SK-N-SH (cell line): ENCODE results near the gene JPT2. TPM values are rescaled to one million over a fixed set of nuclear protein-coding genes. Genes with fewer than 3 reads are reported as not detected.

Experiments used
- CTCF ChIA-PET: fragments of 300-600, 350-600 bp; formaldehyde crosslinking; extraction: SDS; loops from one replicate; lab custom pipeline; 2021; lab: Yijun Ruan, JAX
- POLR2A ChIA-PET: fragments of 350-600 bp; sonication (Branson Sonifier 250); formaldehyde crosslinking; extraction: SDS; loops from one replicate; lab custom pipeline; 2020; ENCODE audit warnings: antibody characterized with exemption, inconsistent platforms; lab: Yijun Ruan, JAX
- DNase-seq: peaks from one replicate; pipeline ENCODE4 v3.0.0; 2012
- H2AFZ ChIP-seq: fragments of 200-600 bp; sonication (generic); 2 replicates; pipeline ENCODE4 v1.8.1; 2016; ENCODE audit warnings: antibody characterized with exemption, mild to moderate bottlenecking, low read depth
- H3F3A ChIP-seq: fragments of 200-600 bp; sonication (generic); replicated peaks from 2 replicates; pipeline ENCODE3; 2016; ENCODE audit warnings: antibody characterized with exemption, mild to moderate bottlenecking; ENCODE audit not compliant: insufficient read depth
- H3K27ac ChIP-seq, 2 experiments: fragments of 200-500 bp in 1 of 2; fragments of 200-600 bp in 1 of 2; sonication (Bioruptor generic) in 1 of 2; sonication (generic), shearing (Covaris generic) in 1 of 2; 2 replicates each; pipeline versions ENCODE4 v1.5.1 to v1.6.1; 2014 to 2016; ENCODE audit warnings: low read depth in 2 of 2, inconsistent platforms in 1 of 2, low read length in 1 of 2, mild to moderate bottlenecking in 1 of 2, mixed read lengths in 1 of 2
- H3K27me3 ChIP-seq: fragments of 200-600 bp; sonication (generic), shearing (Covaris generic); 2 replicates; pipeline ENCODE4 v1.6.1; 2016; ENCODE audit warnings: mixed run types; ENCODE audit not compliant: insufficient read depth
- H3K36me3 ChIP-seq, 2 experiments: fragments of 200-500 bp in 1 of 2; fragments of 200-600 bp in 1 of 2; sonication (Bioruptor generic) in 1 of 2; sonication (generic) in 1 of 2; replicated peaks in 1 of 2; 2 replicates each; pipeline versions ENCODE3 to v1.5.1; 2014 to 2016; ENCODE audit warnings: low read length in 1 of 2, mild to moderate bottlenecking in 1 of 2; ENCODE audit not compliant: insufficient read depth in 2 of 2, control insufficient read depth in 1 of 2
- H3K4me1 ChIP-seq, 2 experiments: fragments of 200-500 bp in 1 of 2; fragments of 200-600 bp in 1 of 2; sonication (Bioruptor generic) in 1 of 2; sonication (generic), shearing (Covaris generic) in 1 of 2; 2 replicates each; pipeline versions ENCODE4 v1.5.1 to v1.6.1; 2014 to 2016; ENCODE audit warnings: low read depth in 1 of 2, low read length in 1 of 2, mixed run types in 1 of 2; ENCODE audit not compliant: insufficient read depth in 2 of 2, control insufficient read depth in 1 of 2
- H3K4me2 ChIP-seq: fragments of 200-600 bp; sonication (generic), shearing (Covaris generic); 2 replicates; pipeline ENCODE4 v1.6.1; 2017; ENCODE audit warnings: mixed run types
- H3K4me3 ChIP-seq, 2 experiments: fragments of 200-500 bp in 1 of 2; fragments of 200-600 bp in 1 of 2; sonication (Bioruptor generic) in 1 of 2; sonication (generic), shearing (Covaris generic) in 1 of 2; 2 replicates each; pipeline versions ENCODE4 v1.5.1 to v1.8.1; 2014 to 2016; ENCODE audit warnings: low read depth in 2 of 2, inconsistent platforms in 1 of 2, low read length in 1 of 2, mild to moderate bottlenecking in 1 of 2, mixed read lengths in 1 of 2, moderate library complexity in 1 of 2
- H3K79me2 ChIP-seq: fragments of 200-600 bp; sonication (generic); 2 replicates; pipeline ENCODE4 v1.8.1; 2017; ENCODE audit warnings: mild to moderate bottlenecking; ENCODE audit not compliant: insufficient read depth
- H3K9ac ChIP-seq: fragments of 200-600 bp; sonication (generic); 2 replicates; pipeline ENCODE4 v1.6.1; 2017; ENCODE audit warnings: mixed run types
- H3K9me2 ChIP-seq: fragments of 200-600 bp; sonication (generic); 2 replicates; pipeline ENCODE4 v1.6.1; 2017; ENCODE audit warnings: mixed run types
- H3K9me3 ChIP-seq: fragments of 200-600 bp; sonication (generic); 2 replicates; pipeline ENCODE4 v1.6.1; 2017; ENCODE audit warnings: mixed run types, mild to moderate bottlenecking, moderate library complexity
- H4K20me1 ChIP-seq: fragments of 200-600 bp; sonication (generic); 2 replicates; pipeline ENCODE4 v1.6.1; 2017; ENCODE audit warnings: mild to moderate bottlenecking, mixed run types; ENCODE audit not compliant: insufficient read depth
- CHD2 ChIP-seq: fragments of 150-350 bp; IDR thresholded peaks from 2 replicates; pipeline ENCODE4 v1.6.1; 2018; ENCODE audit warnings: low read length; ENCODE audit not compliant: partially characterized antibody
- FOSL2 ChIP-seq: IDR thresholded peaks from 2 replicates; pipeline ENCODE4 v1.4.0; 2012; ENCODE audit warnings: low read depth, mild to moderate bottlenecking, moderate library complexity, borderline replicate concordance
- FOXJ3 ChIP-seq: sonication (generic); formaldehyde crosslinking; IDR thresholded peaks from 2 replicates; pipeline ENCODE4 v1.5.1; 2020; ENCODE audit warnings: mild to moderate bottlenecking, missing genetic modification reagents
- FOXM1 ChIP-seq: IDR thresholded peaks from 2 replicates; pipeline ENCODE4 v1.4.0; 2012; ENCODE audit warnings: low read depth, mild to moderate bottlenecking
- GABPA ChIP-seq: IDR thresholded peaks from 2 replicates; pipeline ENCODE4 v1.4.0; 2012; ENCODE audit warnings: low read depth, mild to moderate bottlenecking
- GATA2 ChIP-seq: sonication (generic); formaldehyde crosslinking; IDR thresholded peaks from 2 replicates; pipeline ENCODE4 v1.5.0; 2020; ENCODE audit warnings: mild to moderate bottlenecking, missing genetic modification reagents
- IRF3 ChIP-seq: fragments of 150-350 bp; IDR thresholded peaks from 2 replicates; pipeline ENCODE4 v1.6.1; 2016; ENCODE audit warnings: mild to moderate bottlenecking, low read depth, low read length
- NFIC ChIP-seq: IDR thresholded peaks from 2 replicates; pipeline ENCODE4 v1.4.0; 2012; ENCODE audit warnings: borderline replicate concordance
- REST ChIP-seq: IDR thresholded peaks from 2 replicates; pipeline ENCODE4 v1.6.1; 2012; ENCODE audit warnings: mild to moderate bottlenecking, low read depth, low read length, moderate library complexity
- SIN3A ChIP-seq: IDR thresholded peaks from 2 replicates; pipeline ENCODE4 v1.6.1; 2012; ENCODE audit warnings: low read depth, mild to moderate bottlenecking, low read length, moderate library complexity, borderline replicate concordance
- SMC3 ChIP-seq: IDR thresholded peaks from 2 replicates; pipeline ENCODE4 v1.6.1; 2012; ENCODE audit warnings: low read depth, low read length, improper control_type of control experiment
- TCF12 ChIP-seq: IDR thresholded peaks from 2 replicates; pipeline ENCODE4 v1.4.0; 2012
- TEAD4 ChIP-seq: IDR thresholded peaks from 2 replicates; pipeline ENCODE4 v1.4.0; 2012; ENCODE audit warnings: mild to moderate bottlenecking, borderline replicate concordance; ENCODE audit not compliant: insufficient read depth
- USF2 ChIP-seq: fragments of 150-350 bp; IDR thresholded peaks from 2 replicates; pipeline ENCODE4 v1.6.1; 2017; ENCODE audit warnings: antibody characterized with exemption, low read length, low read depth, borderline replicate concordance
- YY1 ChIP-seq: IDR thresholded peaks from 2 replicates; pipeline ENCODE4 v1.4.0; 2012; ENCODE audit warnings: low read depth, mild to moderate bottlenecking
- ZBTB33 ChIP-seq: IDR thresholded peaks from 2 replicates; pipeline ENCODE4 v1.4.0; 2012; ENCODE audit warnings: low read depth, borderline replicate concordance
- WGBS: methylation state at CpG from one replicate; pipeline ENCODE4 v1.1.6; 2017; ENCODE audit warnings: low lambda C conversion rate; 5-methylcytosine and 5-hydroxymethylcytosine counted together
- polyA plus RNA-seq, 3 experiments: library from polyadenylated mRNA; depleted of rRNA; stranded (reverse); fragments of >200 nt; gene quantifications; 2 replicates each; pipeline ENCODE4 v1.2.3, GENCODE V29; 2012

JPT2 gene
- polyA plus RNA-seq, 1 of the 3 experiments (the other 2 are of a cell fraction) = 67.4 TPM

- no peak for DNase-seq
- Histone ChIP-seq H3K9me3 (no peaks in the 10 kb centered on the region), H2AFZ (no peak overlapping the region), H3K4me3 (no peak overlapping the region), H3K9me2 (no peaks in the 10 kb centered on the region)
- TF ChIP-seq YY1 (no peak), SMC3 (no peak), IRF3 (no peak), SIN3A (no peak), TCF12 (no peak), FOXJ3 (no peak), GATA2 (CRISPR knock-in tag) (no peak), REST (no peak), NFIC (no peak)
- TF ChIP-seq, all 33 proteins: peak for 0
- Histone ChIP-seq H3K79me2 (peaks cover 100% of the 10 kb centered on the region), H3K4me1 (peaks cover 4% of the 10 kb centered on the region in 2 experiments; a peak in 2 of 4 replicates), H3K27ac (no peak overlapping the region), H3K9ac (no peak overlapping the region), H3F3A (no peaks in the 10 kb centered on the region), H3K36me3 (peaks cover 0 to 4% of the 10 kb centered on the region in 2 experiments), H4K20me1 (peaks cover 63% of the 10 kb centered on the region), H3K27me3 (no peaks in the 10 kb centered on the region), H3K4me2 (no peak overlapping the region)
- ChIA-PET POLR2A (no interaction called here), CTCF (interaction anchor here (0.7 to 1.4 kb wide), 2 partner anchors 51 to 137 kb away, joined by 4 read pairs; no protein-coding TSS in a partner anchor)
- 94% methylated on average over 7 of the region's 7 CpGs for WGBS
Observed at GRCh38 chr16:1713331-1713730, 35.3 kb downstream of the JPT2 start.

- no peaks in the 10 kb centered on the region for H3F3A ChIP-seq
- H3K79me2 ChIP-seq = peaks cover 100% of the 10 kb centered on the region
- no peaks in the 10 kb centered on the region for H3K9me3 ChIP-seq
- no peaks in the 10 kb centered on the region for H3K27me3 ChIP-seq
- POLR2A ChIA-PET = no interaction called here
- CTCF ChIA-PET = interaction anchor here (1.4 kb wide), 1 partner anchor 50 kb away, joined by 4 read pairs; no protein-coding TSS in a partner anchor
- H3K4me2 ChIP-seq = no peak overlapping the region
- H3K4me1 ChIP-seq = peaks cover 0 to 4% of the 10 kb centered on the region in 2 experiments; a peak in 2 of 4 replicates
- peaks cover 0 to under 1% of the 10 kb centered on the region in 2 experiments for H3K36me3 ChIP-seq
- DNase-seq = no peak
- H3K9ac ChIP-seq = no peak overlapping the region
- no peaks in the 10 kb centered on the region for H3K9me2 ChIP-seq
- H2AFZ ChIP-seq = no peak overlapping the region
- WGBS = 87% methylated on average over 13 of the region's 14 CpGs
- H3K4me3 ChIP-seq = no peak overlapping the region
- no peak overlapping the region for H3K27ac ChIP-seq
- no peak for TF ChIP-seq USF2
- no peak for TF ChIP-seq FOXM1
- no peak for TF ChIP-seq CHD2
- no peak for TF ChIP-seq YY1
- no peak for TF ChIP-seq TEAD4
- no peak for TF ChIP-seq IRF3
- TF ChIP-seq GATA2 (CRISPR knock-in tag) = no peak
- TF ChIP-seq FOXJ3 = no peak
- no peak for TF ChIP-seq FOSL2
- TF ChIP-seq ZBTB33 = no peak
- TF ChIP-seq GABPA = no peak
- TF ChIP-seq, all 33 proteins: peak for 0
- H4K20me1 ChIP-seq = peaks cover 57% of the 10 kb centered on the region
Observed at GRCh38 chr16:1713933-1714332, 35.9 kb downstream of the JPT2 start.
